ENCODE results near the gene FAM228B. TPM values are rescaled to one million over a fixed set of nuclear protein-coding genes. Genes with fewer than 3 reads are reported as not detected.
"Not testable (repeated sequence)": the region's sequence is repeated elsewhere in the genome, so short reads cannot be mapped to it uniquely, and the experiment has no call there.

Gene FAM228B
- total RNA-seq, 4 donors from 2014 or later, result 3.0 to 6.7 (median 4.3) TPM

GRCh38 chr2:24106786-24107185 lies 16.5 kb upstream of the FAM228B start:
- intact Hi-C loops (cut with DNase I; ENCODE audit: low total_unique reads), result no loop called here
- TF ChIP-seq POLR2A (IDR thresholded peaks at IDR 0.05) (no peak), CTCF (IDR thresholded peaks at IDR 0.05 in 4 of 5, conservative IDR thresholded peaks at IDR 0.05 in 1 of 5) (no peak)
- no peaks in the 10 kb centered on the region for H3K27me3 ChIP-seq
- no peak for DNase-seq
- no peaks in the 10 kb centered on the region for H3K36me3 ChIP-seq
- H3K9me3 ChIP-seq, result no peaks in the 10 kb centered on the region
- H3K27ac ChIP-seq, result no peak overlapping the region
- no peaks in the 10 kb centered on the region for H3K4me1 ChIP-seq
- in situ Hi-C loops (cut with MboI; ENCODE audit: low sequenced_read_pairs in 4 of 4), result no loop called here
- ATAC-seq, result no peak
- no peak overlapping the region for H3K4me3 ChIP-seq

GRCh38 chr2:24107336-24107735 lies 15.9 kb upstream of the FAM228B start:
- Histone ChIP-seq H3K27ac (no peak overlapping the region), H3K9me3 (no peaks in the 10 kb centered on the region), H3K4me1 (no peaks in the 10 kb centered on the region), H3K4me3 (no peak overlapping the region), H3K27me3 (no peaks in the 10 kb centered on the region), H3K36me3 (no peaks in the 10 kb centered on the region)
- in situ Hi-C loops (cut with MboI; ENCODE audit: low sequenced_read_pairs in 4 of 4) (no loop called here), intact Hi-C loops (cut with DNase I; ENCODE audit: low total_unique reads) (no loop called here)
- DNase-seq (no peak), ATAC-seq (no peak)
- no peak for TF ChIP-seq POLR2A (IDR thresholded peaks at IDR 0.05)
- no peak for TF ChIP-seq CTCF (IDR thresholded peaks at IDR 0.05 in 4 of 5, conservative IDR thresholded peaks at IDR 0.05 in 1 of 5)

DNA sequence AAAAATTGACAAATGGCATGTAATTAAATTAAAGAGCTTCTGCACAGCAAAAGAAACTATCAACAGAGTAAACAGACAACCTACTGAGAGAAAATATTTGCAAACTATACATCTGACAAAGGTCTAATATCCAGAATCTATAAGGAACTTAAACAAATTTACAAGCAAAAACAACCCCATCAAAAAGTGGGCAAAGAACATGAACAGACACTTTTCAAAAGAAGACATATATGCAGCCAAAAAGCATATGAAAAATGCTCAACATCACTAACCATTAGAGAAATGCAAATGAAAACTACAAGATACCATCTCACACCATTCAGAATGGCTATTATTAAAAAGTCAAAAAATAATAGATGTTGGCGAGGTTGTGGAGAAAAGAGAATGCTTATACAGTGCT lies 13.8 kb upstream of the FAM228B start:
- H3K4me3 ChIP-seq; intact Hi-C loops (cut with DNase I; ENCODE audit: low total_unique reads); ATAC-seq; H3K27ac ChIP-seq; H3K27me3 ChIP-seq; in situ Hi-C loops (cut with MboI; ENCODE audit: low sequenced_read_pairs in 4 of 4); H3K9me3 ChIP-seq; DNase-seq; H3K4me1 ChIP-seq; H3K36me3 ChIP-seq: not testable (repeated sequence)

- in situ Hi-C loops (cut with MboI; ENCODE audit: low sequenced_read_pairs in 4 of 4) (no loop called here), intact Hi-C loops (cut with DNase I; ENCODE audit: low total_unique reads) (no loop called here)
- Histone ChIP-seq H3K36me3 (peaks cover 0 to 4% of the 10 kb centered on the region in 2 donors), H3K27ac (no peak overlapping the region), H3K27me3 (no peaks in the 10 kb centered on the region), H3K4me3 (no peak overlapping the region), H3K4me1 (no peaks in the 10 kb centered on the region), H3K9me3 (no peaks in the 10 kb centered on the region)
- ATAC-seq (no peak), DNase-seq (no peak)
- no peak for TF ChIP-seq POLR2A (IDR thresholded peaks at IDR 0.05)
- TF ChIP-seq CTCF (IDR thresholded peaks at IDR 0.05 in 4 of 5, conservative IDR thresholded peaks at IDR 0.05 in 1 of 5), result no peak
Measured at GRCh38 chr2:24110660-24111303, 12.5 kb upstream of the FAM228B start.

DNA sequence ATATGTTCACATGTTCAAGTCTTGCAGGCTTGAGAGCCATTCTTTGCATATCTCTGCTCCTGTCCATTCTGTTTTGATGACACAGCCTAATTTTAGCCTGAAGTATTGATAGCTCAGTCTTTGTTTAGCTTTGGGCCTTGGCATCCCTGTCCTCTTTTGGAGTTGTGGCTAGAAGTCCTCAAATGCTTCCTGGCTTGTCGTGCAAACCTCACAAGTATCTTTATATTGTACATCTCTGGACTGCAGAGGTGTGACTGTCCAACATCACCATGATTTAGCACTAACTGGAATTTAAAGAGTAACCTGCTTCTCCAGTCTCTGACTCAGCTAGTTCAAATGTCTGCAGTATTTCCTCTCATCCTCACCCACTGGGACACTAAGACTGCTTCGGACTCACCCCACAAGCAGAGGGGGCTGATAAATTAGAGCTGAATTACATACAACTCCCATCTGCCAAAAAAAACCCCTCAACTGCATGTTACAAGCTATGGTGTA lies 11.8 kb upstream of the FAM228B start:
- in situ Hi-C loops (cut with MboI; ENCODE audit: low sequenced_read_pairs in 4 of 4), result no loop called here
- ATAC-seq, result no peak
- no peak overlapping the region for H3K27ac ChIP-seq
- no peaks in the 10 kb centered on the region for H3K27me3 ChIP-seq
- no peaks in the 10 kb centered on the region for H3K4me1 ChIP-seq
- no peak for DNase-seq
- intact Hi-C loops (cut with DNase I; ENCODE audit: low total_unique reads), result no loop called here
- H3K36me3 ChIP-seq, result peaks cover 0 to 4% of the 10 kb centered on the region in 2 donors
- H3K9me3 ChIP-seq, result no peaks in the 10 kb centered on the region
- TF ChIP-seq POLR2A (IDR thresholded peaks at IDR 0.05) (no peak), CTCF (IDR thresholded peaks at IDR 0.05 in 4 of 5, conservative IDR thresholded peaks at IDR 0.05 in 1 of 5) (no peak)
- no peak overlapping the region for H3K4me3 ChIP-seq

Measured in gastrocnemius medialis (tissue), 4 donors.